HG02571 (cell line): Measurements from ENCODE around the gene MRGPRD.

Experiments
- ATAC-seq: cut with Tn5 transposase; IDR thresholded peaks from one replicate; pipeline ENCODE4 v1.9.1; 2021; ENCODE audit warnings: mild to moderate bottlenecking, moderate library complexity; ENCODE audit not compliant: unreplicated experiment

Gene MRGPRD

GRCh38 chr11:68933605-68934320 lies 47.0 kb downstream of the MRGPRD start:
- ATAC-seq = no peak

DNA sequence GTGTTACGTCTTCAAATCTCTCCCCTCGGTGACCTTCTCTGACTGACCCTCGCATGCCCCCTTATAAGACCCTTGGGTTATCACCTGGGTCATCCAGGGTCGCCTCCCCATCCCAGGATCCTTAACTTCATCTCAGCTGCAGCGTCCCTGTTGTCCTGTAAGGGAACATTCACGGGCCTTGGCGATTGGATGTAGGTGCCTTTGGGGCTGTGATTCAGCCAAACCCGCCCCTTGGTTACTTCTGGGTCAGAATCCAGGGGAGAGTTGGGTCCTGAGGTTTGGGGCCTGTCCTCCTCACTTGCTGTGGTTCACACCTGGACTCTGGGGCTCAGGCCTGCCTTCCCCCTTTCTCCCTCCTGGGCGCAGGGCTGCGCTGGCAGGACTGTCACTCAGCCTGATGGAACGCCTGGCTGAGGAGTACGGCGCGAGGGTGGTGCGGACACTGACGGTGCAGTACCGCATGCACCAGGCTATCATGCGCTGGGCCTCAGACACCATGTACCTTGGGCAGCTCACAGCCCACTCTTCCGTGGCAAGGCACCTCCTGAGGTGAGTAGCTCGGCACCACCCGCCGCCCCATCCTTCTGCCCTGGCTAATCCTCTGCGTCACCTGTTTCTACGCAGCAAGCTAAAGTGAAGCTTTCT lies 47.7 kb downstream of the MRGPRD start:
- ATAC-seq = no peak

GRCh38 chr11:68932358-68932757 lies 48.4 kb downstream of the MRGPRD start:
- ATAC-seq = no peak

- no peak for ATAC-seq
These were observed 48.9 kb downstream of the MRGPRD start for GRCh38 chr11:68931911-68932310.

DNA sequence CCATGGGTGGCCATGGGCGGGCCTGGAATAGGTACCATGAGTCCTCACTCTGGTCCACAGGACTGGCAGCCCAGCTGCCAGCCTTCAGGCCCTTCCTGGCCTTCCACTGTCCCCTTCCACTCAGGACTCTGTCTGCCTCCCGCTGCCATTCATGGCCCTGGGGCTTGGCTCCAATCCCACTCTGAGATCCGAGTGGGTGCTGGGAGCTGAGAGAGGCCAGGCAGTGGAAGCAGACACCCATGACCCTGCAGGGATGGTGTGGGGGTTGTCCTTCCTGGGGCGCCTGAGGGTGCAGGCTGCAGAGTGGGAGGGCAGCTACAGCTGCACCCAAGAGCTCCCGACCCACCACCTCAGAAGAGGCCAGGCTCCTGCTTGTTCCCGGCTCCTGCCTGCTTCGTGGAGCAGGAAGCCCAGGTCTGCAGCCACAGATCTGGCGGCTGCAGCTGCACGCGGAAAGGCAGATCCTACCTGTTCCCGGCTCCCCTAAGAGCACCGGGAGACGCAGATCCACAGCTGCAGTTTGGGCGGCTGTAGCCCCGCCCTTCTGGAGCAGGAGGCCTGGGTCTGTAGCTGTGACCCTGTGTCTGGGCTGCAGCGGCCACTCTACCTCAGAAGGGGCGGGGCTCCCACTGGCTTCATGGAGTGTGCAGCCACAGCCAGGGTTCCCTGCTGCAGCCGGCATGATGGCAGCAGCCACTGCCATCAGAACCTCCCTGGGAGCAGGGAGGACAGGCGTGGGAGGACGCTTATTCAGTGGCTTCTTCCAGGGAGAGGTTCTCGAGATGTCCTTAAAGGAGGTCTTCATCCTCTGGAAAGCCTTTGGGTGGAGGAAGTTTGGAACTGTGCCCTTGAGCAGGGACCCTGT lies 49.6 kb downstream of the MRGPRD start:
- no peak for ATAC-seq
